HCT116 (cell line): ENCODE results near the gene SARS2.

Experiments used
- EZH2phosphoT487 ChIP-seq: fragments of 200-600 bp; IDR thresholded peaks from 2 replicates; pipeline ENCODE4 v1.6.1; 2018; ENCODE audit warnings: antibody characterized with exemption, borderline replicate concordance
- JUND ChIP-seq: IDR thresholded peaks from 2 replicates; pipeline ENCODE4 v1.6.1; 2012
- POLR2A ChIP-seq: IDR thresholded peaks from 2 replicates; pipeline ENCODE4 v1.7.0; 2011; ENCODE audit warnings: borderline replicate concordance; ENCODE audit not compliant: insufficient read depth, insufficient read length; ENCODE audit errors: extremely low read depth
- RAD21 ChIP-seq: IDR thresholded peaks from 2 replicates; pipeline ENCODE4 v1.6.1; 2012; ENCODE audit warnings: low read depth, mild to moderate bottlenecking
- SIN3A ChIP-seq: IDR thresholded peaks from 2 replicates; pipeline ENCODE4 v1.6.1; 2012; ENCODE audit warnings: low read depth
- SRF ChIP-seq: IDR thresholded peaks from 2 replicates; pipeline ENCODE4 v1.6.1; 2012; ENCODE audit warnings: low read depth
- ZFX ChIP-seq: fragments of 450-650 bp; IDR thresholded peaks from 2 replicates; pipeline ENCODE4 v1.6.1; 2017
- TF ChIP-seq, protein P1 (sequence below): IDR thresholded peaks from 2 replicates; pipeline ENCODE4 v1.6.1; 2012
- TF ChIP-seq, protein P2 (sequence below), 3 experiments: fragments of 200-600 bp in 1 of 3; sonication (generic) in 1 of 3; IDR thresholded peaks in 2 of 3; conservative IDR thresholded peaks in 1 of 3; 2 replicates each; pipeline ENCODE4 v1.5.1; 2012 to 2017; ENCODE audit warnings: low read depth in 2 of 3, low read length in 2 of 3, antibody characterized with exemption in 1 of 3, borderline replicate concordance in 1 of 3, control low read depth in 1 of 3, mild to moderate bottlenecking in 1 of 3, mixed read lengths in 1 of 3, mixed run types in 1 of 3, moderate library complexity in 1 of 3; ENCODE audit not compliant: insufficient read depth in 1 of 3
- TF ChIP-seq, protein P3 (sequence below): IDR thresholded peaks from 2 replicates; pipeline ENCODE4 v1.6.1; 2012
- TF ChIP-seq, protein P4 (sequence below): IDR thresholded peaks from 2 replicates; pipeline ENCODE4 v1.6.1; 2012; ENCODE audit warnings: low read depth

DNA sequence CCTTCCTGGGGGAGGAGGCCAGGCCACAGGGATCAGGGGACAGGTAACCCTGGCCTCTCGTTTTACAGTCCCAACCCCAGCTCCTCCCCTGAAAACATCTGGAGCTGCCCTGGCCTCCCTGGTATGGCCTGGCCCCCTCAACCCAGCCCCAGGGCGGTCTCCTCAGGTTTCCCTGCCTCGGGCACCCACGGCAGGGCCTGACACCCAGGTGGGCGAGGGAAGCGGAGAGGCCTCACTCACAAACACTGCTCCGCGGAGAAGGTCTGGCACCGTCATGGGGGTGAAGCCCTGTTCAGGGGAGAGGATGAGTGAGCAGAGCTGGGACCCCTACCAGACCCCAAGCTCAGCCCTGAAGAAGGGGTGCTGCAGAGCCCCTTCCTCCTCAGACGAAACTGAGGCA lies 12.0 kb downstream of the SARS2 start:
- TF ChIP-seq JUND (no peak), EZH2phosphoT487 (no peak), ZFX (no peak), SIN3A (no peak), SRF (no peak), RAD21 (no peak), POLR2A (no peak)
- TF ChIP-seq, protein P1, sequence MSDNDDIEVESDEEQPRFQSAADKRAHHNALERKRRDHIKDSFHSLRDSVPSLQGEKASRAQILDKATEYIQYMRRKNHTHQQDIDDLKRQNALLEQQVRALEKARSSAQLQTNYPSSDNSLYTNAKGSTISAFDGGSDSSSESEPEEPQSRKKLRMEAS: no peak
- TF ChIP-seq, protein P2, sequence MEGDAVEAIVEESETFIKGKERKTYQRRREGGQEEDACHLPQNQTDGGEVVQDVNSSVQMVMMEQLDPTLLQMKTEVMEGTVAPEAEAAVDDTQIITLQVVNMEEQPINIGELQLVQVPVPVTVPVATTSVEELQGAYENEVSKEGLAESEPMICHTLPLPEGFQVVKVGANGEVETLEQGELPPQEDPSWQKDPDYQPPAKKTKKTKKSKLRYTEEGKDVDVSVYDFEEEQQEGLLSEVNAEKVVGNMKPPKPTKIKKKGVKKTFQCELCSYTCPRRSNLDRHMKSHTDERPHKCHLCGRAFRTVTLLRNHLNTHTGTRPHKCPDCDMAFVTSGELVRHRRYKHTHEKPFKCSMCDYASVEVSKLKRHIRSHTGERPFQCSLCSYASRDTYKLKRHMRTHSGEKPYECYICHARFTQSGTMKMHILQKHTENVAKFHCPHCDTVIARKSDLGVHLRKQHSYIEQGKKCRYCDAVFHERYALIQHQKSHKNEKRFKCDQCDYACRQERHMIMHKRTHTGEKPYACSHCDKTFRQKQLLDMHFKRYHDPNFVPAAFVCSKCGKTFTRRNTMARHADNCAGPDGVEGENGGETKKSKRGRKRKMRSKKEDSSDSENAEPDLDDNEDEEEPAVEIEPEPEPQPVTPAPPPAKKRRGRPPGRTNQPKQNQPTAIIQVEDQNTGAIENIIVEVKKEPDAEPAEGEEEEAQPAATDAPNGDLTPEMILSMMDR (IDR thresholded peaks at IDR 0.05 in 2 of 3, conservative IDR thresholded peaks at IDR 0.05 in 1 of 3; ENCODE audit: borderline replicate concordance in 1 of 3, insufficient read depth in 1 of 3, low read depth in 2 of 3, low read length in 2 of 3): no peak
- TF ChIP-seq, protein P3, sequence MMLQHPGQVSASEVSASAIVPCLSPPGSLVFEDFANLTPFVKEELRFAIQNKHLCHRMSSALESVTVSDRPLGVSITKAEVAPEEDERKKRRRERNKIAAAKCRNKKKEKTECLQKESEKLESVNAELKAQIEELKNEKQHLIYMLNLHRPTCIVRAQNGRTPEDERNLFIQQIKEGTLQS: no peak
- TF ChIP-seq, protein P4, sequence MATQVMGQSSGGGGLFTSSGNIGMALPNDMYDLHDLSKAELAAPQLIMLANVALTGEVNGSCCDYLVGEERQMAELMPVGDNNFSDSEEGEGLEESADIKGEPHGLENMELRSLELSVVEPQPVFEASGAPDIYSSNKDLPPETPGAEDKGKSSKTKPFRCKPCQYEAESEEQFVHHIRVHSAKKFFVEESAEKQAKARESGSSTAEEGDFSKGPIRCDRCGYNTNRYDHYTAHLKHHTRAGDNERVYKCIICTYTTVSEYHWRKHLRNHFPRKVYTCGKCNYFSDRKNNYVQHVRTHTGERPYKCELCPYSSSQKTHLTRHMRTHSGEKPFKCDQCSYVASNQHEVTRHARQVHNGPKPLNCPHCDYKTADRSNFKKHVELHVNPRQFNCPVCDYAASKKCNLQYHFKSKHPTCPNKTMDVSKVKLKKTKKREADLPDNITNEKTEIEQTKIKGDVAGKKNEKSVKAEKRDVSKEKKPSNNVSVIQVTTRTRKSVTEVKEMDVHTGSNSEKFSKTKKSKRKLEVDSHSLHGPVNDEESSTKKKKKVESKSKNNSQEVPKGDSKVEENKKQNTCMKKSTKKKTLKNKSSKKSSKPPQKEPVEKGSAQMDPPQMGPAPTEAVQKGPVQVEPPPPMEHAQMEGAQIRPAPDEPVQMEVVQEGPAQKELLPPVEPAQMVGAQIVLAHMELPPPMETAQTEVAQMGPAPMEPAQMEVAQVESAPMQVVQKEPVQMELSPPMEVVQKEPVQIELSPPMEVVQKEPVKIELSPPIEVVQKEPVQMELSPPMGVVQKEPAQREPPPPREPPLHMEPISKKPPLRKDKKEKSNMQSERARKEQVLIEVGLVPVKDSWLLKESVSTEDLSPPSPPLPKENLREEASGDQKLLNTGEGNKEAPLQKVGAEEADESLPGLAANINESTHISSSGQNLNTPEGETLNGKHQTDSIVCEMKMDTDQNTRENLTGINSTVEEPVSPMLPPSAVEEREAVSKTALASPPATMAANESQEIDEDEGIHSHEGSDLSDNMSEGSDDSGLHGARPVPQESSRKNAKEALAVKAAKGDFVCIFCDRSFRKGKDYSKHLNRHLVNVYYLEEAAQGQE: no peak
